HG02678 (cell line): ENCODE measurements around the gene LAGE3.

Experiments
- ATAC-seq: cut with Tn5 transposase; IDR thresholded peaks from one replicate; pipeline ENCODE4 v1.9.1; 2021; ENCODE audit warnings: mild to moderate bottlenecking, moderate library complexity; ENCODE audit not compliant: unreplicated experiment

LAGE3 gene

GRCh38 chrX:154458954-154459778 lies 19.9 kb downstream of the LAGE3 start:
- ATAC-seq = no peak

- ATAC-seq = peak; percentile 66
Observed at GRCh38 chrX:154458116-154458953, 20.7 kb downstream of the LAGE3 start, which contains the start of gene PLXNA3. PLXNA3 (plus strand) TSS chrX:154458281; CDS start chrX:154460184, 1,903 bp downstream.

DNA sequence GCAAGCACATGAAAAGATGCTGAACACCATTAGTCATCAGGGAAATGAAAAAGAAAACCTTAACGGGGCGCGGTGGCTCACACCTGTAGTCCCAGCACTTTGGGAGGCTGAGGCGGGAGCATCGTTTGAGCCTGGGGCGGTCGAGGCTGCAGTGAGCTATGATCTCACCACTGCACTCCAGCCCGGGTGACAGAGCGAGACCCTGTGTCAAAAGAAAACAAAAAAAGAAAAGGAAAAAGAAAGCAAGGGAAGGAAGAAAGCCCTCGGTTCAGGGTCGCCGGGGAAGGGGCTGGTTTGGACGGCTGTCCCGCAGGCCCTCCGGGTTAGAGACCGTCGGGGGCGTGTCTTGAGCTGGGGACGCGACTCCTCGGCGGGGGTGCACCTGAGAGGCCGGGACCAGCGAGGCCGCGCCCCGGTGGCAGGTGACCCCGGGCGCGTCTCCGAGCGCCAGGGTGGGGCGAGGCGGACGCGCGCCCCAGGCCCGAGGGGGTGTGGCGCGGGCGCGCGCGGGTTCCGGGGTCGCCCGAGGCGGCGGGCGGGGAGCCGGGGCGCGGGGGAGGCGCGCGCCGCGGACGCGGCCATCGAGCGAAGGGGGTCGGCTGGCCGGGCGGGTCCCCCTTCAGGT lies 21.5 kb downstream of the LAGE3 start:
- ATAC-seq = peak; percentile 73

GRCh38 chrX:154452823-154453222 lies 26.3 kb downstream of the LAGE3 start:
- ATAC-seq = no peak

DNA sequence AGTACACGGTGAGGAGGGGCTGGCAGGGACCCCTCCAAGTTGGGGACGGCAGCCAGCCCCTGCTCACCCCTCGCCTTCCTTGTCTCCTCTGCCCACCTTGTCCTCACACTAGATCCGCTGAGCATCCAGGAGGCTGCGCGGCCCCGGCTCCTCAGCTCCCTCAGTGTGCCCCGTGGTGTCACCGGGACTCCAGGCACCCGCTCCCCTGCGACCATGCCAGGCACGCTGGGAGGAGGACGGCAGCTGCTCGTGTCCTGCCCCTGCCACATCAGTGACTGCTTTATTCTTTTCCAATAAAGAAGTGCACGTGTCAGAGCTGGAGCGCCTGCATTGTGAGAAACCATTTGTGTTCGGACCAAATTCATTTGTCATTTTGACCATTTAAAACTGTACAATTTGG lies 28.8 kb downstream of the LAGE3 start:
- no peak for ATAC-seq

GRCh38 chrX:154449618-154450017 lies 29.5 kb downstream of the LAGE3 start:
- ATAC-seq = no peak

DNA sequence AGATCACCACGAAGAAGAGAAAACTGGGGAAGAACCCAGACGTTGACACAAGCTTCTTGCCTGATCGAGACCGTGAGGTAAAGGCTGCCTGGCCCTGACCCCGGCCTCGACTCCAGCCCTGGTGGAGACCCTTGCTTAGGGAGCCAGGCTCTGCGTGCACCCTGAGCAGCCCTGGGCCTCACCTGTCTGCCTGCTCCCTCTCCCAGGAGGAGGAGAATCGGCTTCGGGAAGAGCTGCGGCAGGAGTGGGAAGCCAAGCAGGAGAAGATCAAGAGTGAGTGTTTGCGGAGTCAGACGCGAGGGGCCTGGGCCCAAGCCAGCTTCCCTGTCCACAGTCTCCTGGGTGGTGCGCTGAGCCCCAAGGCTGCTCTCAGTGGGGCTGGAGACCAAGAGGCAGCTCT lies 30.6 kb downstream of the LAGE3 start:
- ATAC-seq = no peak

DNA sequence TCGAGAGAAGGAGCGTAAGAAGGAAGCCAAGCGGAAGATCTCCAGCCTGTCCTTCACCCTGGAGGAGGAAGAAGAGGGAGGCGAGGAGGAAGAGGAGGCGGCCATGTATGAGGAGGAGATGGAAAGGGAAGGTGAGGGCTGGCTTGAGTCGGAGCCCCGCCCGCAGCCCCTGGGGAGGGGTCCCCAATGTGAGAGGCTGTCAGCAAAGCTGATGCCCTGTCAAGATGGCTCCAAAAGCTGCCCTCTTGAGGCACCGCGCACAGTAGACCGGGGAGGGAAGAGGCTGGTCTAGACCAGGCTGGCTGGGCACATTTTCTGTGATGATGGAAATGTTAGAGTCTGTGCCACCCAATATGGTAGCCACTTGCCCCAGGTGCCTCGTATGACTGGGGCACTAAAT lies 32.7 kb downstream of the LAGE3 start:
- ATAC-seq = no peak

DNA sequence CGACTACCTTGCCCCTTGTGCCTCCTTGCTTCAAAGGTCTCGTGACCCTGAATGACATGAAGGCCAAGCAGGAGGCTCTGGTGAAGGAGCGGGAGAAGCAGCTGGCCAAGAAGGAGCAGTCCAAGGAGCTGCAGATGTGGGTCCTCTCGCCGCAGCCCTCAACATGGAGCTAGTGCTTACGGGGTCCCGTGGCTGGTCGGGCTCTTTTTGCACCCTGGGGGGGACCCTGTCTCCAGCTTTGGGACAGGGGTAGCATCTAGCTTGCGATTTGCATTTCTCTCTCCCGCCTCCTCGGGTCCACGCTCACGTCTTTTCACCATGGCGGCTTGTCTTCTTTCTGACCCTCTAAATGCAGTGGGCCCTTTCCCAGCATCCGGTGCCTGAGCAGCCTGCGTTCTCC lies 33.3 kb downstream of the LAGE3 start:
- no peak for ATAC-seq

- no peak for ATAC-seq
Observed at GRCh38 chrX:154444755-154445246, 34.3 kb downstream of the LAGE3 start.

GRCh38 chrX:154443992-154444754 lies 34.9 kb downstream of the LAGE3 start, which contains the start of gene FAM50A:
FAM50A (plus strand) TSS chrX:154444141; CDS start chrX:154444236, 95 bp downstream.
- ATAC-seq = peak; percentile 89

GRCh38 chrX:154443479-154443910 lies 35.6 kb downstream of the LAGE3 start:
- ATAC-seq = no peak

GRCh38 chrX:154441984-154442707 lies 36.9 kb downstream of the LAGE3 start:
- no peak for ATAC-seq

DNA sequence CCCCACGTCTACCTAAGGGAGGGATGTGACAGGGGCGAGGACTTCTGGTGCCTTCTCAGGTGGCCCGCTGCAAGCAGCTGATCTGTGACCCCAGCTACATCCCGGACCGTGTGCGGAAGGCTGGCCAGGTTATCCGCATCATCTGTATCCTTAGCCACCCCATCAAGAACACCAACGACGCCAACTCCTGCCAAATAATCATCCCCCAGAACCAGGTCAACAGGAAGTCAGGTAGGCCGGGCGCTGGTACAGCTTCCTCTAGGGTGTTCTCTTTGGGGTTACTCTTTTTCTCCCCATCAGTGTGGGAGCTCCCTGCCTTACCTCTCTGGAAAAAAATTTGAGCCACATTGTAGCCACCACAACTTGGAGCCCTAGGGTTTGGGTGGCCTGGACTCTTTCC lies 37.5 kb downstream of the LAGE3 start:
- ATAC-seq = no peak

GRCh38 chrX:154440623-154441357 lies 38.3 kb downstream of the LAGE3 start:
- ATAC-seq = no peak

GRCh38 chrX:154439841-154440240 lies 39.2 kb downstream of the LAGE3 start:
- no peak for ATAC-seq

DNA sequence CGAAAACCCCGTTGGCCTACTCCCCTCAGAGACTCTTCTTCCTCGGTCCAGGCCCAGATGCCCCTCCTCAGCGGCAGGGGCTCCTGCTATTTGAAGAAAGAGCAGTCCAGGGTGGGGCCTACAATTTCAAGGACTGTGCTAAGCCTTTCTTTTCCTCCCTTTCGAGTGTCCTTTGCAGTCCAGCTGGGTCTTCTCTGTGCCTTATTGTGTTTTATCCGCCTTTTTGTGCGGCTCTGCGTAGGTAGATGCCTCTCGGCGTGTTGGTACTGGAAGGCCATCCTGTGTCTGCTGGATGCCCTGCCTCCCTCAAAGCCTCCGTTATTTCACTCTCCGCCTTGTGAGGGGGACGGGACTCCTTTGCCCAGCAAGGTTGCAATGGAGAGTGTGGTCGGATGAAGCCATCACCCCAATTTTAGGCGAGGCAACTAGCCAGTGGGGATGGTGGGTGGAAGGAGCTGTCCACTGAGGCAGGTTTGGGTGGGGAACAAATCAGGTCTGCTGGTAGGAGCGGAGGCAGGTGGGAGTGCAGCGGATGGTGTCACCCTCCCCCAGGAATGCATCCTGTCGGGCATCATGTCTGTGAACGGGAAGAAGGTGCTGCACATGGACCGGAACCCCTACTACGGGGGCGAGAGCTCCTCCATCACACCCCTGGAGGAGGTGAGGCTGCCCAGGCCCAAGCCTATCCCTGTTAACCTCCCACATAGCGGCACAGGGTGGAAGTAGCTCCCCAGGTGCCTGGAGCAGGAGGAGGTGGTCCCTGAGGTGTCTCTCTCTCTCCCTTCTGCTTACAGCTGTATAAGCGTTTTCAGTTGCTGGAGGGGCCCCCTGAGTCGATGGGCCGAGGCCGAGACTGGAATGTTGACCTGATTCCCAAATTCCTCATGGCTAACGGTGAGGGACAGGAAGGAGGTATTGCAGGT lies 40.8 kb downstream of the LAGE3 start:
- no peak for ATAC-seq
